Measurements from ENCODE around the gene MOG.

Gene MOG

DNA sequence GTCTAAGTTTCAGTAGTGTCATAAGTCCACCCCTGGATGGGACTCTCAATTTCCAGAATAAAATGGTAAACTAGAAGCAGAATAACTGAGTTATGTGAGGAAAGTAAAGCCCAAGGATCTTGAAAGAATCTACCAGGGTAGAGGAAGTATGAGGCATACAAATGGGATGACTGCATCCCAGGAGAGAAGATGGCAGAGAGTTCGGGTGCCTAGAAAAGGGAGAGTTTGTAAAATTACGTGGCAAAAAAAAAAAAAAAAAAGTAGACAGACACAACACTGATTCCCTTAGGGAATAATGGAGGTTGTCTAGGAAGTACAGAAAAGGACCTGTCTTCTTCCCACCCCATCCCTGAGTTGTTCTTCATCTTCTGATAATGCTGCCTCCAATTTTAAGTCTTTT lies 27.3 kb upstream of the MOG start:
- TF ChIP-seq, protein P1, sequence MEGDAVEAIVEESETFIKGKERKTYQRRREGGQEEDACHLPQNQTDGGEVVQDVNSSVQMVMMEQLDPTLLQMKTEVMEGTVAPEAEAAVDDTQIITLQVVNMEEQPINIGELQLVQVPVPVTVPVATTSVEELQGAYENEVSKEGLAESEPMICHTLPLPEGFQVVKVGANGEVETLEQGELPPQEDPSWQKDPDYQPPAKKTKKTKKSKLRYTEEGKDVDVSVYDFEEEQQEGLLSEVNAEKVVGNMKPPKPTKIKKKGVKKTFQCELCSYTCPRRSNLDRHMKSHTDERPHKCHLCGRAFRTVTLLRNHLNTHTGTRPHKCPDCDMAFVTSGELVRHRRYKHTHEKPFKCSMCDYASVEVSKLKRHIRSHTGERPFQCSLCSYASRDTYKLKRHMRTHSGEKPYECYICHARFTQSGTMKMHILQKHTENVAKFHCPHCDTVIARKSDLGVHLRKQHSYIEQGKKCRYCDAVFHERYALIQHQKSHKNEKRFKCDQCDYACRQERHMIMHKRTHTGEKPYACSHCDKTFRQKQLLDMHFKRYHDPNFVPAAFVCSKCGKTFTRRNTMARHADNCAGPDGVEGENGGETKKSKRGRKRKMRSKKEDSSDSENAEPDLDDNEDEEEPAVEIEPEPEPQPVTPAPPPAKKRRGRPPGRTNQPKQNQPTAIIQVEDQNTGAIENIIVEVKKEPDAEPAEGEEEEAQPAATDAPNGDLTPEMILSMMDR (IDR thresholded peaks at IDR 0.05; ENCODE audit: borderline replicate concordance, control extremely low read depth, extremely low read depth, insufficient read depth, missing control alignments) = no peak
- in situ Hi-C loops (cut with MboI; ENCODE audit: low sequenced_read_pairs, unreplicated experiment) = no loop called here
- no peak for DNase-seq (ENCODE audit: low spot score)

DNA sequence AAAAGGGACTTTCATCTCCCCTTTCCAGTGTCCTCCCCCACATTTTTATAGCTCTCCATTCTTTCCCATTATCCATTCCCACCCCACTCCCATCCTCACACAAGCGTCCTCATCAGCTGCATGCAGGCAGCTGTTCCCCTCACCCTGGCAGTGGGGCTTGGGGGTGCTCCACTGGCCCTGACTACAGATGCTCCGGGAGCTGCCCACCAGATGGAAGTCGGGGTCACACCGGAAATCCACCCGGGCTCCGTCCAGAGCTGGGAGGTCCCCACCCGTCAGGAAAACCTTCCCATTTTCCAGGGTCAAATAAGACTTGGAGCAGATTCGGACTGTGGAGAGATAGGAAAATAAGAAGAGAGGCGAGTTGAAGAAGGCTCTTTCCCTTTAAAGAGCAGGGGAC lies 26.6 kb upstream of the MOG start:
- DNase-seq (ENCODE audit: low spot score) = no peak
- in situ Hi-C loops (cut with MboI; ENCODE audit: low sequenced_read_pairs, unreplicated experiment) = no loop called here
- TF ChIP-seq, protein P1 (IDR thresholded peaks at IDR 0.05; ENCODE audit: borderline replicate concordance, control extremely low read depth, extremely low read depth, insufficient read depth, missing control alignments) = no peak

DNA sequence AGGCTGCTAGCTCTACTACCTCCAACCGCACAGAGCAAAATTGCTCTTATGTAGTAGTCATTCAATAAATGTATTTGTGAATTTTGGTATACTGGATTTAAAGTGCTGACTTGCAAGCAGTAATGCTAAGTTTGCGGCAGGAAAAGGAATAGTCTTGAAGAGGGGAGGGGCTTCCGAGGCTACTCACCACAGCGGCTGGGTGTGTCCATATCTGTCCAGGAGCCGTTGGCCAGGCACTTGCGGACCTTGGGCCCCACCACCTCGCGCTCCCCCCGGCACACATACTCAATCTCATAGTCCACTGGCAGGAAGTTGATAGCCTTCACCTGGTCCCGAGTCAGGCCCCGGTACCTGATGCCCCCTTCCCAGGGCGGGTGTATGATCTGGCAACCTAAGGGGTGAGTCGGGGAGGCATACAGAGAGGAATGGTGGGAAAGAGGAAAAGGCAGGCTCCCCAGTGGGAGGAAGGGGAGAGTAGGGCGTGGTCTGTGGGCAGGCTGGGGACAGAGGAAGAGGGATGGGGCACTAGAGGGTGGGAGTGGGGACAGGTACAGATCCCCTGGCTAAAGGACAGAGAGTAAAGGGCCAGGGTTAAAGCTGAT lies 25.6 kb upstream of the MOG start:
- in situ Hi-C loops (cut with MboI; ENCODE audit: low sequenced_read_pairs, unreplicated experiment) = no loop called here
- DNase-seq (ENCODE audit: low spot score) = no peak
- TF ChIP-seq, protein P1 (IDR thresholded peaks at IDR 0.05; ENCODE audit: borderline replicate concordance, control extremely low read depth, extremely low read depth, insufficient read depth, missing control alignments) = no peak

DNA sequence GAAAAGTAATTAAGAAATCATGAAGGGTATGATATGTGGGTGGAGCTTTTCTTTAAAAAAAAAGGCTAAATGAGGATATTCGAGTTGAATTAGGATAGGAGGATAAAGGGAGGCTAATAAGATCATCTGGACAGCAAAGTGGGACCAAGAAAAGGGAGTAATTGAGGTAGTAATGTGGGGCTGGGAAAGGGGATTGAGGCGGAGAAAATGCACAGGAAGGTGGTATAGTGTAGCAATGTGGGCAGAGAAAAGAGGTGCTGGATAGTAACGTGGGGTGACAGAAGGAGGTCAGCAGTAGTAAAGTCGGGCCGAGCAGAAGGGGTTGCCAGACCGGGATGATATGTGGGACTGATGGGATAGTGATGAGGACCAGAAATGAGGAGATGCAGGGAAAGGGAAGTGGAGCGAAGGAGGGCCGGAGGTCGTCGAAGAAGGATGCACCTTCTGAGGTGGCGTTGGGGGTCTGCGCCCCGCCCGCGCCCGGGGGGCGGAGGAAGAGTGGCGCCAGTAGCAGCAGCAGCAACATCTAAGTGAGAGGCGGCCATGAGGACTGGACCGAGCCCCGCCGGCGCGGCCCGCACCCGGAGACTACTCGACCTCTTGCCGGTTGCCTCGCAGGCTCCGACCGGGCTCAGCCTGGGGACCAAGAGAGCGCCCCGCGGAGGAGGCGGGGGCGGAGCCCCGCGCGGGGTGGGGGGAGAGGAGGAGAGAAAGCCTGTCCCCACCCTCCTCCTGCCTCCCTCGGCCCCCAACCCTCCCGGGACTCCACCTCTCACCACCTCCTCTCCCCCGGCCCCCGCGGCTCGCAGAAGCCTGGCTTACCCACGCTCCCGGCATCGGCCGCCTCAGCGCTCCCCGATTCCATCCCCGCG lies 24.8 kb upstream of the MOG start:
- DNase-seq (ENCODE audit: low spot score) = peak; percentile 70
- in situ Hi-C loops (cut with MboI; ENCODE audit: low sequenced_read_pairs, unreplicated experiment) = no loop called here
- TF ChIP-seq, protein P1 (IDR thresholded peaks at IDR 0.05; ENCODE audit: borderline replicate concordance, control extremely low read depth, extremely low read depth, insufficient read depth, missing control alignments) = no peak

DNA sequence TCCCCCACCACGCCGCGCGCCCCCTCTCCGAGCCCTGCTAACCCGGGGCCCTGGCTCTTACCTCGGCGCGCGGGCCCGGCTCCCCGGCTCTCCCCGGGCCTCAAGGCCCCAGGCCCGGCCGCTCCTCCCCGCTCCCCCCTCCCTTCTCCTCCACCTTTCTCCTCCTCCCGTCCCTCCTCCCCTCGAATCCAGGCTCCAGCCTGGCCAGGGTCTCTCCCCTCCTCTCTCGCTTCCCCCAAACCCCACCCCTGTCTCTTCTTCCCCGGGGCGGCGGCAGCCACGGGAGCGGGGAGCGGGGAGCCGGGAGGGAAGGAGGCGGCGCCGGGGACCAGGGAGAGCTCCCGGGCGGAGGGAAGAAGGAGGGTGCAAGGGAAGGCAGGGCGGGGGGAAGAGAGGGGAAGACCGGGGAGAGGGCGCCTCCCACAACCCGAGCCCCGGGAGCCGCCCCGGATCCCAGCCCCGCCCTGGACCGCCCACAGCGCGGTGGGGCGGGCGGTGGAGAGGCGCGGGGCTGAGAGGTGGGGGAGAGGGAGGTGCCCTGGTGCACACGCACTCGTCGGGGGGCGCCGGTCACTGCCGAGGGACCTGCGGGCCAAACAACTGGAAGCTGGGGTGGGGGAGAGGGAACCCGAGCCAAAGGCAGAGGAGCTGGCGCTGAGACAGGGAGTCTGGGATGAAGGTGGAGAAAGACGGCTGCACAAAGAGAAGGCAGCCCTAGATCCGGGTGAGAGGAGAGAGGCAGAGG lies 23.9 kb upstream of the MOG start, which contains the start of gene GABBR1:
TSS of gene GABBR1 (minus strand) at position 395 of the 745 bp plus-strand sequence. CDS start 798 bp downstream, outside the sequence.
- in situ Hi-C loops (cut with MboI; ENCODE audit: low sequenced_read_pairs, unreplicated experiment) = no loop called here
- TF ChIP-seq, protein P1 (IDR thresholded peaks at IDR 0.05; ENCODE audit: borderline replicate concordance, control extremely low read depth, extremely low read depth, insufficient read depth, missing control alignments) = no peak
- peak; percentile 96 for DNase-seq (ENCODE audit: low spot score)

DNA sequence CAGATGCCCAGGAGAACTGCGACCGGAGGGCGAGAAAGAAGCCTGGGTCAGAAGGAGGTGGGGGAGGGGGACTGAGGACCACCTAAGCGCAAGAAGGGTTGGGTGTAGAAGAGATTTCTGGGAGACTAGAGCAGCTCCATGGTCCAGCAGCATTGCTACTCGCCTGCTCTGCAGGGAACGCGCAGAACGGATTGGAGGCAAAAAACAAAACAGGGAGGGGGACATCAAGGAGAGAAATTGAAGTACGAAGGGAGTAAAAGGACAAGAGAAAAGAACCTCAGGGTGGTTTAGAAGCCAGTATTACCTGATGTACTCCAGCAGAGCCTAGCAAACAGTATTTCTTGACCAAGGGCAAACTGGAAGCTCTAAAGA lies 23.4 kb upstream of the MOG start:
- no peak for DNase-seq (ENCODE audit: low spot score)
- in situ Hi-C loops (cut with MboI; ENCODE audit: low sequenced_read_pairs, unreplicated experiment) = no loop called here

More for the DNA sequence above, 23.4 kb upstream of the MOG start:
- TF ChIP-seq, protein P1 (IDR thresholded peaks at IDR 0.05; ENCODE audit: borderline replicate concordance, control extremely low read depth, extremely low read depth, insufficient read depth, missing control alignments) = no peak

All from GM13976 (cell line).